Measurements from ENCODE around the gene ARHGAP6.
"Not testable (repeated sequence)": the region's sequence is repeated elsewhere in the genome, so short reads cannot be mapped to it uniquely, and the experiment has no call there.

Gene ARHGAP6

DNA sequence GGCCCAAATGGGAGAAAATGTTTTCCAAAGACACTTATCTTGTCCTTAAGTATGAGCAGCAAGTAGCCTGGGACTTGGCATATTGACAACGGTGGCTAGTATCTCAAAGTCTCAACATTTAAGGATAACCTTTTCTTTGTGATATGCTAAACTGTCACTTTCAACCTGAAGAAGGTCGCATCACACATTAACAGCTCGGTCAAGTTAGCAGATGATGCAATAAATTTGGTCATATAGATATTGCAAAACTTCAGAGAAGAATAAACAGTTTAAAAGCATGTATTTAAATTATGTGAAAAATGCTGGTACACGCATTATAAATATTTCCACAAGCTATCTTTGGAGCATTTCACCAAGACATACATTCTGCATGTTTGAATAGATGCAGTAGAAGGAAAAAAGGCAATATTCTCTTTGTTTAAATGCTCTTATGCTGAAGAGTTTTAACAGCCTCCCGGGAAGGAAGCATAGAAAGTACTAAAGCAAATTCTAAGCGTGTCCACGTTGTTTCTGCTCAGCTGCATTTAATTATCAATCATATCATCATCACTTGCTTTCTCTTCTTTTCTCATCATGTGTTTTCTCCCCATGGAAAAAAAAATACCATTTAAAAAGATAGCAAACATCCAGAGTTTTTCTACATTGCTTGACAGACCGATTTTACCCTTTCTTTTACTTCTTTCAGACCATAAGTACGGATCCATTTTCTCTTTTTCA, 24.2 kb downstream of the ARHGAP6 start:
- no peak for DNase-seq

DNA sequence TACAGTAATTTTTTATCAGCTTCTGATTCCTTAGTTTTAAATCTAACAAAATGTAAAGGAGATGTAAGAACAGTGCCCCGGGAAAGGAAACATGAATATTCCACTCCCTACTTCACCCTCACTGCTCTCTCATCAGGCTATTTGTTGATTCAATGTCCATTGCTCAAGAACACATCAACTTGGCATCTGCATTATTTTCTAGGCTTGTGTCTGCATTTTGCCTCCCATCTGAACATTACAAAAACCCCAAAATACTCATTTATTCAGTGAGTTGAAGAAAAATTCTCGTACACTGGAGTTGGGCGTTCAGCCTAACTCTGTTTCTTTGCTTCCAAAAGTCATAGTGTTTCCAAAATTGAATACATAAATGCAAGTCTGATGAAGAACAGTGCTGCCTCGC, 25.6 kb downstream of the ARHGAP6 start:
- DNase-seq: no peak

DNA sequence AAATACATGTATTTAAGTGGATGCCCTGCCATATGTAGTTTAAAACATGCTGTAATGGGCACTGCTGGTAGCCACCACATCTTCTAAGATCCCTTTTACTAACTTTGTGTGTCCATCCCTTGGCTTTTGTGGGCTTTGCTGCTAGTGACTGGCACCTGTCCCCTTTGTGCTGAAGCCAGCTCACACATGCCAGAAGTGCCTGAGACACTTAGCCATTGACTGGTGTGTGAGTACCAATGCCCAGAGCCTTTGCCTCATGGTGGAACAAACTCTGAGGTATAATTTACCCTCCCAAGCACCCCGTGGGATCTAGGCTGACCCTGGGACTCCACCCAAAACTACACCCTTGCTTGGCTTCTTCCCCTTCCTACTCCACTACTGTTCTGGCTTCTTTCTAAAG, 33.0 kb downstream of the ARHGAP6 start:
- no peak for DNase-seq

DNA sequence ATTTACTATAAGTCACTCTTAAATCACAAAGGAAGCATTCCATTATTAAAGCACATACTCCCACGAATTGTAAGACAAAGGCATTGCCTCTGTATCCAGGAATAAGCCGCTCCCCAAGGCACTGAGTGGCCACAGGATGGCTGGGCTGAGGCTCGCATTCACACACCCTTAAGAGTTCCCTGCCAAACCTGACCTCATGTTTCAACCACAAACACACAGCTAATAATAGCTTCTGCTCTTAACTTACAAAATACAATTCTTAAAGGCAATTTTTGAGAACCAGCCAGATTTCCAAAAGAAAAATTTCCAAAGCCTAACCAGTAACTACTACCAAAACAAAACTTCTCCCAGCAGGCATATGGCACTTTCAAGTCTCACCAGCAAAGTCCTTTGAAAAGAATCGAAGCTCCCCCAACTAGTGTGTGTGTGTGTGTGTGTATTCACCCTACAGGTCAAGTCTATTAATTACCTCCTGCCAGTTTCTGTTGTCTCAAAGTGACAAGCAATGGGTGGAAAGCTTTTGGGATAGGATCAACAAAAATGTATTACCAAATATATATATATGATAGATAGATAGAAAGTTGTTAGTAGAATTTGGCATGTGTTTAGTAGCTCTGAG, 36.0 kb downstream of the ARHGAP6 start:
- no peak for DNase-seq

DNA sequence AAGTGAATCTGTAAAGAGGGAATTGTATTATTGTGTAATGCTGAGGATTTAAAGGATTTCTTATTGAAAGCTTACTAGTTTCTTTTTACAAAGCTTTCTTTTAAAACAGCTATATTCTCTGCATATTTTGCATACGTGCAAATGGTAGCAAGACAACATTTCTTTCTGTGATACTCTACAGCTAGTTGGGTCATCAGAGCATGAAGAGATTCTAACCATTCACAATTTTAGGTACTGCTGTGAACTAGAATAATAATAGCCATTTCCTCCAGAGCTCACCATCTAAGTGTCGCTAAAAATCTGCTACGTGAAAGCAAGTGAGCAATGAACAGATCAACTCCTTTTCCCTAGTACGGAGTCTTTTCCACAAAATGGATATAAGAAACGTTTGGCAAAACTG, 37.3 kb downstream of the ARHGAP6 start:
- DNase-seq: no peak

DNA sequence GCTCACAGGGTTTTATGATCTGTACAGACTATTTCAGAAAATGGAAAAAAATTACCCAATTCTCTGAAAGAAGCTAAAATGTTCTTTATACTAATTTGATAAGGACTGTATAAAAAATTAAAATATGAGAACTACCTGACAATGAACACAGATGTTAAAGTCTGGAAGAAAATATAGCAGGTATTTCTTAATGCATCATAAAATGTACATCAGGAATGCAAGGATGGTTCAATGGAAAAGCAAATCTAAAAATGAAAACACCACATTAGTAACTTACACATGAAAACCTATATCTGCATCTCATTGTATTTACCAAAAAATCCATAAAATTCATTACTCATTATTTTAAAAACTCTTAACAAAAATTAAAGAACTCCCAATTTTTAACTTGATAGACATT, 39.4 kb downstream of the ARHGAP6 start:
- no peak for DNase-seq

DNA sequence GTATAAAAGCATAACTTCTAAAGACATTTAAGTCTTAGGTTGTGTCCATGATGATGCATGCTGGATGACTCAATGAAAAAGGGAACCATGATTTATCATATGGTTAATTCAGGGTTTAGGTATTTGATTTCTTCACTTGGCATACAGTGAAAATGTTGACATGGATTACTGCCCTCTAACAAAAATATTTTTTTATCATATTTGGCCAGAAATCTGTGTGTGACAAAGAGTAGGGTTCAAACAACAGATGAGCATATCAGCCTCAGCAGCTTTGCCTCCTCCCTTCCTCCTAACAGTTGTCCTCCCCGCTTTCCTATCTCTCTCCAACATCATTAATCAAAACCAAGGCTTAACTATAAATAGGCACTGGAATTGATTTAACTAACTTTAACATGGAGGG, 46.3 kb downstream of the ARHGAP6 start:
- DNase-seq: no peak

DNA sequence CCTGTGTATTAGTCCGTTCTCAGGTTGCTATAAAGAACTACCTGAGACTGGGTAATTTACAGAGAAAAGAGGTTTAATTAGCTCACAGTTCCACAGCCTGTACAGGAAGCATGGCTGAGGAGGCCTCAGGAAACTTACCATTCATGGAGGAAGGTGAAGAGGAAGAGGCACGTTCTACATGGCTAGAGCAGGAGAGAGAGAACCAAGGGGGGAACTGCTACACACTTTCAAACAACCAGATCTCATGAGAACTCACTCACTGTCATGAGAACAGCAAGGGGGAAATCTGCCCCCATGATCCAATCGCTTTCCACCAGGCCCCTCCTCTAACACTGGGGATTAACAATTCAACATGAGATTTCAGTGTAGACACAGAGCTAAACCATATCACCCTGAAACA, 51.5 kb downstream of the ARHGAP6 start:
- not testable (repeated sequence) for DNase-seq

DNA sequence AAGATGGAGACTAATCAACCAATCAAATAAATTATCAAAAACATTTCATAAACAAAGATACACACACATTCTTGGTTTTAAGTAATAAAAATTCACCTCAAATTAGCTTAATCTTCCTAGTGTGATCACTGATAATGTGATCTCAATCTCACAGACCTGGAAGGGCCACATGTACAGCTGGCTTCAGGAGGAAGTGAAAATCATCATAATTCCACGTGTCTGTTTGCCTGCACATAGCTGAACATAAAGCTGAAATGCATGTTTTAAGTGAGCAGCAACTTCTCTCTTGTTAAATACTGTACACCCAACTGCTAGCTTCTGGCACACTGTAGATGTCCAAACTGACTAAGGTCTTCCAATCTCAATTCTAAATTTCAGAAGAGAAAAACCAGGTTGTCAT, 53.8 kb downstream of the ARHGAP6 start:
- DNase-seq: no peak

DNA sequence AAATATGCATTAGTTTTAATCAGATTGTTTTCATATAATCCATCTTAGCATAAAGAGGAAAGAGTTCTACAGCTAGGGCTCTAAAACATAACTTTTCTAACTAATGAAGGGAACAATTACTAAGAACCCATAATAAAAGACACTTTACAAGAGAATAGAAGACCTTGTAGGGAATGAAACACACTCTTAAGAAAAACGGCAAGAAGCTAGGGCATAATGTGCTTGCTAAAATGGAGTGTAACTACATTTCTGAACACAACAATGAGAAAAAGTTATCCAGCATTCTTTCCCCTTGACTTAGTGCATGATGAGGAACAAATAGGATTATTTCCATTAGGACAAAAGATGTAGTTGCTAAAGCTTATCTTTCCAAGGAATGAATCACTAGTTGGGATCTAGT, 54.6 kb downstream of the ARHGAP6 start:
- DNase-seq: no peak

DNA sequence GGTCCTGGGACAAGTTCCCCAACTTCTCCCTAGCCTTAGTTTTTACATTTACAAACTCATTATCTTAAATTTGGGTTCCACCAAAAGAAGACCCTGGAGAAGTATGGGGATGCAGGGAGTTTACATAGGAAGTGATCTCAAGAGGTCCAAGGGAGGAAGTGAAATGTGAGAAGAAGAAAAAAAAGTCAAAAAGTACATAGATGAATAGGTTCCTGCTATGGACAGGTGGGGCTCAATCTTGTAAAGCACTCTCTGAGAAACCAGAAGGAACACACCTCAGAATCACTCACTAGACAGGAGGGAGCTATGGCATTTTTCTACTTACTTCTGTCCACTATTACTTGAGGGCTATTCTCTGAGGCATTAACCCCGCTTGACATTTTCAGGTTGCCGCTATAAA, 56.6 kb downstream of the ARHGAP6 start:
- DNase-seq: no peak

DNA sequence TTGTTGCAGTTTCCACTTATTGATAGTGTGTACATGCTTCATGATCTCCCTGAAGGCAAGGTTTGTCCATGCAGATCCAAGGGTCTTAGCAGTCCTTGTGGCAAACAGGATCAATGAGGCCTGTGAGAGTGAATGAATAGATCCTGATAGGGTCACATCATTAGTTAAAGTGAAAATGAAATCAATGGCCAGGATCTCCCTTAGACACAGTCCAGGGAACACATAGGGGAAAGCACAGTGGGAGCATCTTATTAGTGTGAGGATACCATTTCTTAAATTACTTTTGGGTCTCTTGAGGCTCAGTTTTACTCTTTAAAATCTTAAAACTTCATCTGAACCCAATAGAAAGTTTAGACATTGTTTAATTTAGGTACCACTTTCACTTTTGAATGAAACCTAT, 59.3 kb downstream of the ARHGAP6 start:
- DNase-seq: no peak

DNA sequence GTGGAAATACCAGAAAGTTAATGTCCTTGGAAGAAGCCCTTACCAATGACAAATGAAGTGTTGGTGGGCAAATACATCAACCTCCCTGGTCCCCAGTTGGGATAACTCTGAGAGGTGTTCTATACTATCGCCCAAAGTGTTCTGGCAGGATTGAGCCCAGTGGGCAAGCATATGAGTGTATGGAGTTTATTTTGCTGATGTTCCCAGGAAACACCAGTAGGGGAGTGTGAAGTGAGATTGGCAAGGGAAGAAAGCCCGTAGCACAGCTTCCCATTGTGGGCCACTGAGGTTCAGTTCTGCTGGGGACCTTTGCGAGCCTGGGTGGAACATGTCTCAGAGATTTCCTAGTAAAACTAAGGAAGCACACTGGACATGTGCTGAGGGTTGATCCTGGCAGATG, 65.1 kb downstream of the ARHGAP6 start:
- DNase-seq: no peak

DNA sequence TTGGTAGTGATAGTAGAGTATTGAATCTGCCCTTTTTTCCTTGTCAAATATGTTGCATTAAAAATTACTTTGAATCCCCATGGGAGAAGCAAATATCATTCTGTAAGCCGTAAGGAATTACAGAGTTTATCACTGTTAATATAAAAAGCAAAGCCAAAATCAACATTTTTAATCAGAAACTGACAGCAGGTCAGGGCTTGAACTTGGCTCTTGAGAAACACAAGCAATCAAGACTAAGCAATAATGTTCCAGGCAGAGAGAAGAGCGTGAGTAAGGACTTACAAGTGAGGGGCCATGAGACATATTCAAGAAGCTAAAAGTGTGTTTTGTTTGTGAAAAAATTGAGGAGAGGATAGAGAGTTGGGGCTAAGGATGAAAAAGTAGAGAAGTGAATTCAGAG, 68.2 kb downstream of the ARHGAP6 start:
- no peak for DNase-seq

DNA sequence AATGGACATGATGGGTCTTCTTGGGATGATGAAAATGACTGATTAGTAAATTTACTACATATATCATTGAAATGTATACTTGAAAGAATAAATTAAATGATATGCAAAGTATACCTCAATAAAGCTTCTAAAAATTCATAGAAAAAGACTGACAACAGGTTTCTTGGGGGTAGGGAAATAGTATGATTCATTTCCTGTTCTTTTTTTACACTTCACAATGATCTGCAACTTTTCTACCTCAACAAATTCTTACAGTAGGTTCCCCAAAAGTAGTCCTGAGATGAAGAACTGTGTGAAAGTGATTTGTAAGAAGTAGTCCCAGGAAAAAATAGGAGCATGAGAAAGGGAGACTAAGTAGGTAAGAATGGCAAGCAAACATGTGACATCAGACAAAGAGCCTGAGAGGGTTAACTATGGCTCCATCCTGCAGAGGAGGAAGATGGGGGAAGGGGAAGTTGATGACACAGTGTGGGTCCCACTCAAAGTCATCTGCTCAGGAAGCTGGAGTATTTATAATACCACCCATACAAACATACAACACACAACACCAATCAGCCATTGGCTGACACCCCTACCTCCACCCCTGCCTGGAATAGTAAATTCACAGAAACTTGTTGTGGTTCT, 73.9 kb downstream of the ARHGAP6 start:
- DNase-seq: no peak

DNA sequence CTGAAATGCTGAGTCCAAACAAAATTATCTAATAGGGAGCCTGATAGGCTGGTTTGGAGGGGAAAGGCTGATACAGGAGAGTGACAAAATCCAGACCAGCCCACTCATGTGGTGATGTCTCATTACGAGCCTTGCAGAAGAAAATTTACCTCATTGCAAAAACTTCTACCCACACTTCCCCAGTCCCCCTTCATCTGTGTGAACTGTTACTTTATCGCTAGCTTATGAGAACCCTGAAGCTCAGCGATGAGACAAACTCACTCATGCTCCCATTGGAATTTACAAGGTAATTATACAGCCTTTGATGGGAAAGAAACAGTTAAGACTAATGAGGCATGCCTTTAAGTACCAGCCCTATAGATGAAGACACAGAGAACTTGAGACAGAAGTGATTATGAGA, 76.1 kb downstream of the ARHGAP6 start:
- DNase-seq: no peak

DNA sequence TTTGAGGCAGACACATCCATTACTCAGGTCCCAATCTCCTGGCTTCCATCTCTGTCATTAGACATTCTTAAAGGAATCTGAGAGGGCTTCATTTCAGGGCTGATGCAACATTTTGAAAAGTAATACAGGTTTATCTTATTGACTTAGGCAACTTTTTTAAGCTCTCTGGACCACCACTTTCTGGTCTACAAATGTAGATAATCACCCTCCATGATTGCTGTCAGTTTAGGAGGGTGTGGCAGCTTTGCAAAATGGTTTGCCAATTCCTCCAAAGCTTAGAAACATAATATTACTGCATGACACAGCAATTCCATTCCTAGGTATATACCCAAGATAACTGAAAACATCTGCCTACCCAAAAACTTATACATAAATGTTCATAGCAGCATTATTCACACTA, 77.6 kb downstream of the ARHGAP6 start:
- DNase-seq: no peak

DNA sequence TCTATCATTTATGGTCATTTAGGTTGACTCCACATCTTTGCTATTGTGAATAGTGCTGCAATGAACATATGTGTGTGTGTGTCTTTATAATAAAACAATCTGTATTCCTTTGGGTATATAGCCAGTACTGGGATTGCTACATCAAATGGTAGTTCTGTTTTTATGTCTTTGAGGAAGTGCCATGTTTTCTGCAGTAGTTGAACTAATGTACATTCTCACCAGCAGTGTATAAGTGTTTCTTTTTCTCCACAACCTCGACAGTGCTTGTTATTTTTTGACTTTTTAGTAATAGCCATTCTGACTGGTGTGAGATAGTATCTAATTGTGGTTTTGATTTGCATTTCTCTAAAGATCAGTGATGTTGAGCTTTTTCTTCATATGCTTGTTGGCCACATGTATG, 80.5 kb downstream of the ARHGAP6 start:
- DNase-seq: no peak

DNA sequence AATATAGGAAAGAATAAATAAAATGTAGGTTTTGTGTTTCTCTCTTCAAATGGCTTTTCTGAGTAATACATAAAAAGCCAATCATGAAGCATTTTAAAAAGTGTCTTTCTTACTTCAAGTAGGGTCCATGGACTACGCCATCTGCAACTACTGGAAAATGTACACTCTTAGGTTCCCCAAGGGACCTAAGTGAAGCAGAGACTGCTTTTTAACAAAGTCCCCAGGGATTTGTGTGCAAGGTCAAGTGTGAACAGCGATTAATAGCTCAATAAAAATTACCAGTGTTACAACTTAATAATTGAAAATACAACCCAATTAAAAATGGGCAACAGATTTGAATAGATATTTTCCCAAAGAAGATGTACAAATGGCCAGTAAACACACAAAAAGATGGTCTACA, 84.9 kb downstream of the ARHGAP6 start:
- no peak for DNase-seq

DNA sequence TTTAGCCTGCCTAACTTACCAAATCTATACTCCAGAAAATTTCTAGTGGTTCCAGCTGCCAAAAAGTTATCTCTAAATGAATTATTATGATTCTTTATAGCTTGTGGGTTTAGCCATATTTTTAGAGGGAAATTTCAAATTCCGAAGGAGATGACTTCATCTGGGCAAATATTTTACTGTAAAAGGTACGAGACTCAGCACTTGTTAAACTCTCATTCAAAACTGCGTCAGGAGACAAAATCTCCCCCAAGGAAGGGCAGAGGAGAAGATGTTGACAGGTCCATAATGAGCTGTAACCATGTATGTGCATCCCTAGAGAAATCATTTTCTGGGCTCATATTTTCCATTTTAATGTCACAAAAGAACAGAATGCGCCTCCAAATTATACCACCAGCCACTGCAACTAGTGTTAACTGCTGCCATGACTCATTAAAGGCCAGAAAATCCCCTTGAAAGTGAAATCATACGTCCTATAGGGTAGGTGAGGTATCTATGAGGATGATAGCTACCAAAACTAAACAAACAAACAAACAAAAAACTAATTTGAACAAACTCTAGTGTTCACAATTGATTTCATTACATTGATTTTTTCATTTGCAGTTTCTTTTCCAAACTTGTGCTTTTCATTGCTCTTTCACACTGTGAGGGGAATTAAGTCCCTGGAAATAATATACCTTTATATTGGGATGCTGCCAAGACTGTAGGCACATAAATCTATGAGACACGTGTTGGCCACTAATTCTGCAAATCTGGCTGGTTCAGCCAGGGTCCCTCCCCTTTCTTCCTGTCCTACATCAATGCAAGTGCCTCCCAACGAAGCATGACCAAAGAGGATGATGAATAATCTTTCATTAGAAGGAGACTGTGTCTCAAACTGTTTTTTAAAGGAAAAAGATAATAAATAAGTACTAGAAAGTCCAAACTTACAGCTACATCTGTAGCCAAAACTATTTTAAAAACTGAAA, 85.8 kb downstream of the ARHGAP6 start:
- no peak for DNase-seq

DNA sequence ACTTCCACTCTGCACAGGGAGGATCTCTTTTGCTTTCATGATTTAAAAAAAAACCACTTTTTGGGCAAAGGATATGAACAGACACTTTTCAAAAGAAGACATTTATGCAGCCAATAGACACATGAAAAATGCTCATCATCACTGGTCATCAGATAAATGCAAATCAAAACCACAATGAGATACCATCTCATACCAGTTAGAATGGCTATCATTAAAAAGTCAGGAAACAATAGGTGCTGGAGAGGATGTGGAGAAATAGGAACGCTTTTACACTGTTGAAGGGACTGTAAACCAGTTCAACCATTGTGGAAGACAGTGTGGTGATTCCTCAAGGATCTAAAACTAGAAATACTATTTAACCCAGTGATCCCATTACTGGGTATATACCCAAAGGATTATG, 87.4 kb downstream of the ARHGAP6 start:
- DNase-seq: not testable (repeated sequence)

DNA sequence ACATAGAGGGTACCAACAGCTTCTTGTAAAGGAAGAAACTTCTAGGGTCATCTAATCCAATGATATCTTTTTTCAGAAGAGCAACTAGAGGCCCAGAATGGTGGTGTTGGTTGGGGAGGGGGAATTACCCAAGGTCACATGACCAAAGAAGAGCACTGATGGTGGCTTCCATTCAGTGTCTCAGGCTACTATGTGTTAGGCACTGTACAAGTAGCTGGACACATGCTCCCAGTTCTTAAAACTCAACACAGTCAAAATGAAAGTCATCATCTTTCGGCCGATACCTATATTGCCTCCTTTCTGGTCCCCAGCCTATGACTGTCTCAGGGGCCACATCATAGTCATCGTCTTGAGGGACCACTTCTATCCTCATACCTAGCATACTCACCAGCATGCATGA, 88.1 kb downstream of the ARHGAP6 start:
- DNase-seq: no peak

DNA sequence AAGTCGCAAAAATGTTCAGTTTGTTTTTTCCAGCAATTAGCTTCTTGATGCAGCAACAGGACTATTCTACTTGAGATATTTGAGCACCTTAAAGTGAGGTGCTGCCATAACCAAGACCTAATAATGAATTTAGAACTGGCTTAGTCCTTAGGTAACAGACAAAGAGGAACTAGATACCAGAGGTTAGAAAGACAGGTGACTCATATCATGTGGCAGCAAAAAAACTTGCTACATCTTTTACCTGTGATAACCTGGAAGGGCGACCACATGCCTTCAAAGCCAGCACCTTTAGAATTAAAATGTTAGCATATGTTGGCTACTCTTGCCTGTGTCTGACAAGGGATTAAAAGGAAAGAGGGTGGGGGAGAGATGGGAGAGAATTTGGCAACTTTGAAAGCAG, 90.4 kb downstream of the ARHGAP6 start:
- no peak for DNase-seq

All from NCI-H2227 treated with DMSO at 0.1 percent for 48 hours (cell line).